ENCODE measurements around the gene KIF7. TPM values are rescaled to one million over a fixed set of nuclear protein-coding genes. Genes with fewer than 3 reads are reported as not detected.
A peak's percentile ranks its signal among the peaks of the same experiment; 100 is the strongest.

KIF7 gene
- total and polyA plus RNA-seq, 2 of the 8 experiments (the other 6 are each of a cell fraction or from before 2014, with no cell fraction given) = 4.9 to 14.0 TPM

DNA sequence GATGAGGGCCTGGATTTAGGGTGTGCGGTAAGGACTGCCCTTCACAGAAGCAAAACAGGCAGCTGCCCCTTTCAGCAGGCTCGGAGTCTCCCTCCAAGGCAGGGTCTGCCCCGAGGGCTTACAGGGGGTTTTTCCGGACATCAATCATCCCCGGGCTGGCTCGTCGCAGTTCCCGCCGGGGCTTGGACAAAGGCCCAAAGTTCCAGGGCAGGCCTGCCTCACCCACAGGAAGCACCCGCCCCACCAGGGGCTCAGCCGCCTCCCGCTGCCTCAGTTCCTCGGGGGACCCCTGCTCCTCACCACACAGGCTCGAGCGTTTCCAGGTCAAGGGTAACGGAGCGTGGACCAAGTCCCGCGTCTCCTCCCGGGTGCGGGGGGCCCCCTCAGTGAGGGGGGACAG, 27.0 kb downstream of the KIF7 start:
- Histone ChIP-seq H3K23me2 (ENCODE audit: low read depth, low read length) (no peaks in the 10 kb centered on the region), H3K4me1 (replicated peaks in 1 of 4; ENCODE audit: control insufficient read depth in 3 of 4, insufficient read depth in 4 of 4, low read length in 3 of 4) (no peaks in the 10 kb centered on the region), H2BK15ac (ENCODE audit: low read length) (no peak overlapping the region), H4K20me1 (replicated peaks in 1 of 2; ENCODE audit: control insufficient read depth in 1 of 2, insufficient read depth in 2 of 2, low read length in 2 of 2) (peaks cover 6 to 31% of the 10 kb centered on the region in 2 experiments), H4K5ac (ENCODE audit: insufficient read length, low read depth, low read length) (no peak overlapping the region), H2AFZ (ENCODE audit: low read length) (no peak overlapping the region), H3K23ac (ENCODE audit: insufficient read length) (no peak overlapping the region), H3K27ac (ENCODE audit: low read depth, low read length) (peak overlapping the region; percentile 42; the same call in 1 of the 2 replicates), H3K79me1 (ENCODE audit: low read depth, low read length) (peaks cover 3% of the 10 kb centered on the region; the same call in 1 of the 2 replicates), H3K36me3 (ENCODE audit: control insufficient read depth in 2 of 4, insufficient read depth in 4 of 4, low read length in 3 of 4) (peaks cover 56 to 100% (median 90%) of the 10 kb centered on the region in 4 experiments), H2AK5ac (ENCODE audit: low read depth, low read length) (no peak overlapping the region), H4K8ac (ENCODE audit: extremely low read depth, insufficient read depth, low read length) (peak overlapping the region; percentile 41; the same call in 1 of the 2 replicates), H3K79me2 (ENCODE audit: control insufficient read depth in 1 of 2, insufficient read depth in 2 of 2, low read length in 2 of 2) (no peaks in the 10 kb centered on the region), H2BK12ac (ENCODE audit: low read depth, low read length) (no peak overlapping the region), H2BK20ac (ENCODE audit: low read length) (no peak overlapping the region), H3K9ac (replicated peaks in 1 of 4; ENCODE audit: extremely low read depth in 1 of 4, low read depth in 3 of 4, low read length in 3 of 4) (no peak overlapping the region), H3K4me3 (ENCODE audit: extremely low read depth in 1 of 4, insufficient read depth in 2 of 4, low read depth in 3 of 4, low read length in 4 of 4) (no peak overlapping the region), H3K18ac (ENCODE audit: extremely low read depth, low read length) (no peak overlapping the region), H3K14ac (ENCODE audit: insufficient read length) (no peak overlapping the region), H2BK5ac (ENCODE audit: low read depth, low read length) (no peak overlapping the region), H3K56ac (replicated peaks; ENCODE audit: insufficient read length, low read depth, low read length) (no peak overlapping the region), H3K27me3 (replicated peaks in 1 of 4; ENCODE audit: control insufficient read depth in 3 of 4, extremely low read depth in 1 of 4, insufficient read depth in 3 of 4, low read length in 3 of 4) (no peaks in the 10 kb centered on the region; a peak in 1 of 7 replicates), H4K91ac (replicated peaks; ENCODE audit: insufficient read length, low read length) (no peak overlapping the region), H3K9me3 (ENCODE audit: insufficient read depth in 2 of 2, low read depth in 1 of 2, low read length in 1 of 2) (peaks cover 3 to 23% of the 10 kb centered on the region in 2 experiments; a peak in 3 of 4 replicates), H2BK120ac (replicated peaks; ENCODE audit: low read depth, low read length) (no peak overlapping the region), H3K4ac (replicated peaks; ENCODE audit: insufficient read length, low read depth, low read length) (no peak overlapping the region), H3K4me2 (ENCODE audit: insufficient read depth in 1 of 2, low read depth in 2 of 2, low read length in 2 of 2) (no peak overlapping the region)
- DNase-seq (ENCODE audit: low read depth in 1 of 2, low spot score in 2 of 2) (no peak), FAIRE-seq (no peak)
- CTCF ChIA-PET (ENCODE audit: partially characterized antibody) = interaction anchor here (0.7 kb wide), 1 partner anchor 18 kb away, joined by 3 read pairs; no protein-coding TSS in a partner anchor
- no peak for TF ChIP-seq TAF1 (IDR thresholded peaks at IDR 0.05; ENCODE audit: low read depth, low read length)
- no peak for TF ChIP-seq BCL11A (IDR thresholded peaks at IDR 0.05; ENCODE audit: low read depth in 2 of 2, low read length in 2 of 2)
- no peak for TF ChIP-seq CTBP2 (IDR thresholded peaks at IDR 0.05; ENCODE audit: borderline replicate concordance, insufficient read depth, insufficient read length, low read length)
- TF ChIP-seq TBP (IDR thresholded peaks at IDR 0.05; ENCODE audit: low read depth, low read length) = no peak
- POLR2A ChIA-PET (ENCODE audit: partially characterized antibody) = interaction anchor here (1.0 kb wide), 1 partner anchor 13 kb away, joined by 4 read pairs; no protein-coding TSS in a partner anchor
- WGBS, 2 experiments (ENCODE audit: extremely low coverage in 1 of 2, insufficient coverage in 1 of 2, insufficient read length in 1 of 2, insufficient replicate concordance in 2 of 2, low coverage in 1 of 2, low lambda C conversion rate in 2 of 2, missing lambda C conversion rate in 1 of 2) = 98% methylated on average over 13 of the region's 21 CpGs; no CpG with 5 or more reads in 1 of the 2 experiments
